WTC11 (cell line): ENCODE results near the gene HIVEP2. TPM values are rescaled to one million over a fixed set of nuclear protein-coding genes. Genes with fewer than 3 reads are reported as not detected.

Source experiments
- ATAC-seq: fragments of 200-7000 bp; cut with Tn5 transposase; 2 replicates; pipeline ENCODE4 v1.10.0; 2021; ENCODE audit warnings: mild to moderate bottlenecking, moderate library complexity
- CTCF ChIA-PET: fragments of 300-600 bp; sonication (Branson Sonifier 250); formaldehyde crosslinking; loops from one replicate; lab custom pipeline; 2021; ENCODE audit warnings: antibody characterized with exemption; lab: Charles Lee
- POLR2A ChIA-PET: fragments of 350-600 bp; sonication (Branson Sonifier 250); formaldehyde crosslinking; loops from one replicate; lab custom pipeline; 2021; ENCODE audit warnings: antibody characterized with exemption; lab: Charles Lee
- DNase-seq: peaks from one replicate; pipeline ENCODE4 v3.0.0; 2021; ENCODE audit warnings: low spot score
- H3K27ac Mint-ChIP-seq: 2 replicates; pipeline ENCODE4 v1.8.0; 2021; ENCODE audit warnings: mixed read lengths
- H3K27me3 Mint-ChIP-seq: 2 replicates; pipeline ENCODE4 v1.8.0; 2021; ENCODE audit warnings: low read depth, mild to moderate bottlenecking, moderate library complexity, mixed read lengths
- H3K36me3 Mint-ChIP-seq: 2 replicates; pipeline ENCODE4 v1.8.0; 2021; ENCODE audit warnings: mixed read lengths
- H3K4me1 Mint-ChIP-seq: 2 replicates; pipeline ENCODE4 v1.8.0; 2022; ENCODE audit warnings: mixed read lengths
- H3K4me3 Mint-ChIP-seq: 2 replicates; pipeline ENCODE4 v1.8.0; 2021; ENCODE audit warnings: mild to moderate bottlenecking, moderate library complexity, mixed read lengths
- H3K9me3 Mint-ChIP-seq: 2 replicates; pipeline ENCODE4 v1.8.0; 2021; ENCODE audit warnings: mixed read lengths
- CBFB ChIP-seq: sonication (generic); formaldehyde crosslinking; IDR thresholded peaks from 2 replicates; pipeline ENCODE4 v1.8.1; 2022; ENCODE audit warnings: mild to moderate bottlenecking, low read depth, missing genetic modification reagents
- CREM ChIP-seq: sonication (generic); formaldehyde crosslinking; IDR thresholded peaks from 2 replicates; pipeline ENCODE4 v1.8.1; 2022; ENCODE audit warnings: mild to moderate bottlenecking, missing genetic modification reagents, moderate library complexity
- FOXJ3 ChIP-seq: sonication (generic); formaldehyde crosslinking; IDR thresholded peaks from 2 replicates; pipeline ENCODE4 v1.9.0; 2021; ENCODE audit warnings: missing genetic modification reagents, mild to moderate bottlenecking, borderline replicate concordance
- FOXK1 ChIP-seq: sonication (generic); formaldehyde crosslinking; IDR thresholded peaks from 2 replicates; pipeline ENCODE4 v1.8.0; 2022; ENCODE audit warnings: mild to moderate bottlenecking, moderate library complexity, missing genetic modification reagents
- GRHL2 ChIP-seq: fragments of 250-450 bp; sonication (Bioruptor Pico); IDR thresholded peaks from 2 replicates; pipeline ENCODE4 v1.8.0; 2022; ENCODE audit warnings: mild to moderate bottlenecking, moderate library complexity; ENCODE audit not compliant: insufficient replicate concordance, severe bottlenecking
- GTF2I ChIP-seq: fragments of 250-450 bp; sonication (Bioruptor Pico); conservative IDR thresholded peaks from 2 replicates; pipeline ENCODE4 v1.4.0; 2021; ENCODE audit warnings: mild to moderate bottlenecking
- KAT7 ChIP-seq: sonication (generic); formaldehyde crosslinking; IDR thresholded peaks from 2 replicates; pipeline ENCODE4 v1.8.1; 2023; ENCODE audit warnings: missing genetic modification reagents, mild to moderate bottlenecking, borderline replicate concordance
- MXD4 ChIP-seq: fragments of 250-450 bp; sonication (Bioruptor Pico); IDR thresholded peaks from 2 replicates; pipeline ENCODE4 v1.8.0; 2021; ENCODE audit warnings: mild to moderate bottlenecking, moderate library complexity, borderline replicate concordance
- NR1H2 ChIP-seq: sonication (generic); formaldehyde crosslinking; IDR thresholded peaks from 2 replicates; pipeline ENCODE4 v1.9.0; 2021; ENCODE audit warnings: mild to moderate bottlenecking, moderate library complexity, missing genetic modification reagents
- SMAD3 ChIP-seq: sonication (generic); formaldehyde crosslinking; IDR thresholded peaks from 2 replicates; pipeline ENCODE4 v1.8.0; 2022; ENCODE audit warnings: missing genetic modification reagents, mild to moderate bottlenecking, borderline replicate concordance
- SMAD4 ChIP-seq: sonication (generic); formaldehyde crosslinking; IDR thresholded peaks from 2 replicates; pipeline ENCODE4 v1.8.0; 2022; ENCODE audit warnings: mild to moderate bottlenecking, missing genetic modification reagents
- ZNF121 ChIP-seq: sonication (generic); formaldehyde crosslinking; IDR thresholded peaks from 2 replicates; pipeline ENCODE4 v1.8.0; 2023; ENCODE audit warnings: missing genetic modification reagents
- total RNA-seq: library from RNA; stranded (reverse); gene quantifications from 3 replicates; pipeline ENCODE4 v1.2.3, GENCODE V29; 2021
- TF ChIP-seq, protein P1 (sequence below): sonication (generic); formaldehyde crosslinking; IDR thresholded peaks from 2 replicates; pipeline ENCODE4 v1.8.1; 2022; ENCODE audit warnings: low read depth, missing genetic modification reagents, borderline replicate concordance
- TF ChIP-seq, protein P2 (sequence below): fragments of 250-450 bp; sonication (Bioruptor Pico); IDR thresholded peaks from 2 replicates; pipeline ENCODE4 v1.9.0; 2021; ENCODE audit warnings: mild to moderate bottlenecking
- TF ChIP-seq, protein P3 (sequence below): fragments of 250-450 bp; sonication (Bioruptor Pico); IDR thresholded peaks from 2 replicates; pipeline ENCODE4 v1.9.0; 2021; ENCODE audit warnings: mild to moderate bottlenecking
- TF ChIP-seq, protein P4 (sequence below): sonication (generic); formaldehyde crosslinking; IDR thresholded peaks from 2 replicates; pipeline ENCODE4 v1.8.0; 2022; ENCODE audit warnings: mild to moderate bottlenecking, missing genetic modification reagents
- TF ChIP-seq, protein P5 (sequence below): sonication (generic); formaldehyde crosslinking; IDR thresholded peaks from 2 replicates; pipeline ENCODE4 v1.8.0; 2023; ENCODE audit warnings: mild to moderate bottlenecking, missing genetic modification reagents
- TF ChIP-seq, protein P6 (sequence below): sonication (generic); formaldehyde crosslinking; IDR thresholded peaks from 2 replicates; pipeline ENCODE4 v1.8.0; 2022; ENCODE audit warnings: missing genetic modification reagents

The HIVEP2 gene
- total RNA-seq, 1 experiment from 2014 or later, result 11.5 TPM

DNA sequence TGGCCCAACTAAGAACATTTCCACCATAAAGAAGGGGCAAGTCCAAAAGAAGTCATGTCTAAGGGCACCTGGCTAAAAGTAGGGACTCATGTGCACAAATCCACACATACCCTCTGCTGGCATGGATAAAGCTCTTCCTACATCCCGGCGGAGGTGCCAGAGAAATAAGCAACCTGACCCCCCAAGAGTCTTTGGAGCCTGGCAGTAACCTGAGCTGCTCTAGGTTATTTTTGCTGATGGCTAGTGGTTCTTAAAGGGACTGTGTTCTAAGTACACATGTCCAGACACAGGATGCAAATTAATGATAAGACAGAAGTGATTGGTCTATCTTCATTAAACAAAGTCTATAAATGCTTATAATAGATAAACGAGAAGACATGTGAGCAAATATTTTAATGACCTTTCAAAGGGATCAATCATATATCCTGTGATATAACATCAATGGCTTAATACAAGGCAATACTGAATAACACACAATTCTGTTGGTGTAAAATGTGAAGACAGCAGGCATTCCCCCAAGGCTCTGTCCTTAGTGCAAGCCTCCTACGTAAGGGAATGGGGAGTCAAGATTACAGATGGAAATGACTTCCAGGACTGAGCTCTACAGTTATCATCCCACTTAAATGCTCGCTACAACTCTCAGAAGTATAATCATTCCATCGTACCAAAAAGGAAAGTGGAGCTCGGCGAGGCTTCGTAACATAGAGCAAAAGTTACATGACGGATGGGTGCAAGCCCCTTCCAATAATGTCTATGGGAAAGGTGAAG, 52.5 kb downstream of the HIVEP2 start:
- Mint-ChIP-seq H3K27me3 (no peaks in the 10 kb centered on the region), H3K36me3 (no peaks in the 10 kb centered on the region)
- no peak for TF ChIP-seq CBFB
- TF ChIP-seq, protein P1, sequence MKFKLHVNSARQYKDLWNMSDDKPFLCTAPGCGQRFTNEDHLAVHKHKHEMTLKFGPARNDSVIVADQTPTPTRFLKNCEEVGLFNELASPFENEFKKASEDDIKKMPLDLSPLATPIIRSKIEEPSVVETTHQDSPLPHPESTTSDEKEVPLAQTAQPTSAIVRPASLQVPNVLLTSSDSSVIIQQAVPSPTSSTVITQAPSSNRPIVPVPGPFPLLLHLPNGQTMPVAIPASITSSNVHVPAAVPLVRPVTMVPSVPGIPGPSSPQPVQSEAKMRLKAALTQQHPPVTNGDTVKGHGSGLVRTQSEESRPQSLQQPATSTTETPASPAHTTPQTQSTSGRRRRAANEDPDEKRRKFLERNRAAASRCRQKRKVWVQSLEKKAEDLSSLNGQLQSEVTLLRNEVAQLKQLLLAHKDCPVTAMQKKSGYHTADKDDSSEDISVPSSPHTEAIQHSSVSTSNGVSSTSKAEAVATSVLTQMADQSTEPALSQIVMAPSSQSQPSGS (CRISPR knock-in tag), result no peak
- no peak for TF ChIP-seq GRHL2 (CRISPR knock-in tag)
- TF ChIP-seq, protein P2, sequence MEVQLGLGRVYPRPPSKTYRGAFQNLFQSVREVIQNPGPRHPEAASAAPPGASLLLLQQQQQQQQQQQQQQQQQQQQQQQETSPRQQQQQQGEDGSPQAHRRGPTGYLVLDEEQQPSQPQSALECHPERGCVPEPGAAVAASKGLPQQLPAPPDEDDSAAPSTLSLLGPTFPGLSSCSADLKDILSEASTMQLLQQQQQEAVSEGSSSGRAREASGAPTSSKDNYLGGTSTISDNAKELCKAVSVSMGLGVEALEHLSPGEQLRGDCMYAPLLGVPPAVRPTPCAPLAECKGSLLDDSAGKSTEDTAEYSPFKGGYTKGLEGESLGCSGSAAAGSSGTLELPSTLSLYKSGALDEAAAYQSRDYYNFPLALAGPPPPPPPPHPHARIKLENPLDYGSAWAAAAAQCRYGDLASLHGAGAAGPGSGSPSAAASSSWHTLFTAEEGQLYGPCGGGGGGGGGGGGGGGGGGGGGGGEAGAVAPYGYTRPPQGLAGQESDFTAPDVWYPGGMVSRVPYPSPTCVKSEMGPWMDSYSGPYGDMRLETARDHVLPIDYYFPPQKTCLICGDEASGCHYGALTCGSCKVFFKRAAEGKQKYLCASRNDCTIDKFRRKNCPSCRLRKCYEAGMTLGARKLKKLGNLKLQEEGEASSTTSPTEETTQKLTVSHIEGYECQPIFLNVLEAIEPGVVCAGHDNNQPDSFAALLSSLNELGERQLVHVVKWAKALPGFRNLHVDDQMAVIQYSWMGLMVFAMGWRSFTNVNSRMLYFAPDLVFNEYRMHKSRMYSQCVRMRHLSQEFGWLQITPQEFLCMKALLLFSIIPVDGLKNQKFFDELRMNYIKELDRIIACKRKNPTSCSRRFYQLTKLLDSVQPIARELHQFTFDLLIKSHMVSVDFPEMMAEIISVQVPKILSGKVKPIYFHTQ (CRISPR knock-in tag), result no peak
- TF ChIP-seq KAT7, result no peak
- TF ChIP-seq MXD4, result no peak
- TF ChIP-seq NR1H2 (CRISPR knock-in tag), result no peak
- no peak for TF ChIP-seq CREM
- TF ChIP-seq, protein P3, sequence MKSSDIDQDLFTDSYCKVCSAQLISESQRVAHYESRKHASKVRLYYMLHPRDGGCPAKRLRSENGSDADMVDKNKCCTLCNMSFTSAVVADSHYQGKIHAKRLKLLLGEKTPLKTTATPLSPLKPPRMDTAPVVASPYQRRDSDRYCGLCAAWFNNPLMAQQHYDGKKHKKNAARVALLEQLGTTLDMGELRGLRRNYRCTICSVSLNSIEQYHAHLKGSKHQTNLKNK (CRISPR knock-in tag), result no peak
- TF ChIP-seq SMAD3 (CRISPR knock-in tag), result no peak
- TF ChIP-seq, protein P4, sequence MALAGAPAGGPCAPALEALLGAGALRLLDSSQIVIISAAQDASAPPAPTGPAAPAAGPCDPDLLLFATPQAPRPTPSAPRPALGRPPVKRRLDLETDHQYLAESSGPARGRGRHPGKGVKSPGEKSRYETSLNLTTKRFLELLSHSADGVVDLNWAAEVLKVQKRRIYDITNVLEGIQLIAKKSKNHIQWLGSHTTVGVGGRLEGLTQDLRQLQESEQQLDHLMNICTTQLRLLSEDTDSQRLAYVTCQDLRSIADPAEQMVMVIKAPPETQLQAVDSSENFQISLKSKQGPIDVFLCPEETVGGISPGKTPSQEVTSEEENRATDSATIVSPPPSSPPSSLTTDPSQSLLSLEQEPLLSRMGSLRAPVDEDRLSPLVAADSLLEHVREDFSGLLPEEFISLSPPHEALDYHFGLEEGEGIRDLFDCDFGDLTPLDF, result no peak
- TF ChIP-seq FOXK1, result no peak
- TF ChIP-seq, protein P5, sequence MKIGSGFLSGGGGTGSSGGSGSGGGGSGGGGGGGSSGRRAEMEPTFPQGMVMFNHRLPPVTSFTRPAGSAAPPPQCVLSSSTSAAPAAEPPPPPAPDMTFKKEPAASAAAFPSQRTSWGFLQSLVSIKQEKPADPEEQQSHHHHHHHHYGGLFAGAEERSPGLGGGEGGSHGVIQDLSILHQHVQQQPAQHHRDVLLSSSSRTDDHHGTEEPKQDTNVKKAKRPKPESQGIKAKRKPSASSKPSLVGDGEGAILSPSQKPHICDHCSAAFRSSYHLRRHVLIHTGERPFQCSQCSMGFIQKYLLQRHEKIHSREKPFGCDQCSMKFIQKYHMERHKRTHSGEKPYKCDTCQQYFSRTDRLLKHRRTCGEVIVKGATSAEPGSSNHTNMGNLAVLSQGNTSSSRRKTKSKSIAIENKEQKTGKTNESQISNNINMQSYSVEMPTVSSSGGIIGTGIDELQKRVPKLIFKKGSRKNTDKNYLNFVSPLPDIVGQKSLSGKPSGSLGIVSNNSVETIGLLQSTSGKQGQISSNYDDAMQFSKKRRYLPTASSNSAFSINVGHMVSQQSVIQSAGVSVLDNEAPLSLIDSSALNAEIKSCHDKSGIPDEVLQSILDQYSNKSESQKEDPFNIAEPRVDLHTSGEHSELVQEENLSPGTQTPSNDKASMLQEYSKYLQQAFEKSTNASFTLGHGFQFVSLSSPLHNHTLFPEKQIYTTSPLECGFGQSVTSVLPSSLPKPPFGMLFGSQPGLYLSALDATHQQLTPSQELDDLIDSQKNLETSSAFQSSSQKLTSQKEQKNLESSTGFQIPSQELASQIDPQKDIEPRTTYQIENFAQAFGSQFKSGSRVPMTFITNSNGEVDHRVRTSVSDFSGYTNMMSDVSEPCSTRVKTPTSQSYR (CRISPR knock-in tag), result no peak
- TF ChIP-seq, protein P6, sequence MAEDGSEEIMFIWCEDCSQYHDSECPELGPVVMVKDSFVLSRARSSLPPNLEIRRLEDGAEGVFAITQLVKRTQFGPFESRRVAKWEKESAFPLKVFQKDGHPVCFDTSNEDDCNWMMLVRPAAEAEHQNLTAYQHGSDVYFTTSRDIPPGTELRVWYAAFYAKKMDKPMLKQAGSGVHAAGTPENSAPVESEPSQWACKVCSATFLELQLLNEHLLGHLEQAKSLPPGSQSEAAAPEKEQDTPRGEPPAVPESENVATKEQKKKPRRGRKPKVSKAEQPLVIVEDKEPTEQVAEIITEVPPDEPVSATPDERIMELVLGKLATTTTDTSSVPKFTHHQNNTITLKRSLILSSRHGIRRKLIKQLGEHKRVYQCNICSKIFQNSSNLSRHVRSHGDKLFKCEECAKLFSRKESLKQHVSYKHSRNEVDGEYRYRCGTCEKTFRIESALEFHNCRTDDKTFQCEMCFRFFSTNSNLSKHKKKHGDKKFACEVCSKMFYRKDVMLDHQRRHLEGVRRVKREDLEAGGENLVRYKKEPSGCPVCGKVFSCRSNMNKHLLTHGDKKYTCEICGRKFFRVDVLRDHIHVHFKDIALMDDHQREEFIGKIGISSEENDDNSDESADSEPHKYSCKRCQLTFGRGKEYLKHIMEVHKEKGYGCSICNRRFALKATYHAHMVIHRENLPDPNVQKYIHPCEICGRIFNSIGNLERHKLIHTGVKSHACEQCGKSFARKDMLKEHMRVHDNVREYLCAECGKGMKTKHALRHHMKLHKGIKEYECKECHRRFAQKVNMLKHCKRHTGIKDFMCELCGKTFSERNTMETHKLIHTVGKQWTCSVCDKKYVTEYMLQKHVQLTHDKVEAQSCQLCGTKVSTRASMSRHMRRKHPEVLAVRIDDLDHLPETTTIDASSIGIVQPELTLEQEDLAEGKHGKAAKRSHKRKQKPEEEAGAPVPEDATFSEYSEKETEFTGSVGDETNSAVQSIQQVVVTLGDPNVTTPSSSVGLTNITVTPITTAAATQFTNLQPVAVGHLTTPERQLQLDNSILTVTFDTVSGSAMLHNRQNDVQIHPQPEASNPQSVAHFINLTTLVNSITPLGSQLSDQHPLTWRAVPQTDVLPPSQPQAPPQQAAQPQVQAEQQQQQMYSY (CRISPR knock-in tag), result no peak
- TF ChIP-seq ZNF121 (CRISPR knock-in tag), result no peak
- no peak for TF ChIP-seq SMAD4 (CRISPR knock-in tag)
- TF ChIP-seq GTF2I (CRISPR knock-in tag), result no peak
- TF ChIP-seq FOXJ3 (CRISPR knock-in tag), result no peak
- TF ChIP-seq, all 79 proteins: peak for 0
- no peaks in the 10 kb centered on the region for H3K9me3 Mint-ChIP-seq
- ATAC-seq (no peak), DNase-seq (no peak)
- ChIA-PET POLR2A (no interaction called here), CTCF (no interaction called here)
- H3K4me1 Mint-ChIP-seq, result peaks cover 18% of the 10 kb centered on the region
- no peak overlapping the region for H3K4me3 Mint-ChIP-seq
- no peak overlapping the region; the same call in 1 of the 2 replicates for H3K27ac Mint-ChIP-seq
